Chondrocyte (in vitro differentiated cells): ENCODE measurements around the gene PHACTR1. TPM values are rescaled to one million over a fixed set of nuclear protein-coding genes. Genes with fewer than 3 reads are reported as not detected.

ENCODE experiments used
- DNase-seq: peaks from one replicate; pipeline ENCODE4 v3.0.0; 2021; ENCODE audit warnings: mixed read lengths, low spot score
- H3K27ac Mint-ChIP-seq: one replicate; pipeline ENCODE4 v1.8.0; 2021; ENCODE audit warnings: mild to moderate bottlenecking, moderate library complexity, mixed read lengths; ENCODE audit not compliant: unreplicated experiment
- H3K27me3 Mint-ChIP-seq: 2 replicates; pipeline ENCODE4 v1.8.0; 2021; ENCODE audit warnings: low read depth, mixed read lengths
- H3K36me3 Mint-ChIP-seq: 2 replicates; pipeline ENCODE4 v1.8.0; 2021; ENCODE audit warnings: low read depth, mixed read lengths
- H3K4me1 Mint-ChIP-seq: 2 replicates; pipeline ENCODE4 v1.8.0; 2021; ENCODE audit warnings: low read depth, mild to moderate bottlenecking, mixed read lengths
- H3K4me3 Mint-ChIP-seq: one replicate; pipeline ENCODE4 v1.8.0; 2021; ENCODE audit warnings: mild to moderate bottlenecking, moderate library complexity, mixed read lengths; ENCODE audit not compliant: unreplicated experiment
- H3K9me3 Mint-ChIP-seq: 2 replicates; pipeline ENCODE4 v1.8.0; 2021; ENCODE audit warnings: low read depth, mixed read lengths
- total RNA-seq: library from RNA; stranded (reverse); gene quantifications from 3 replicates; pipeline ENCODE4 v1.2.1, GENCODE V29; 2021
- TF ChIP-seq, protein P1 (sequence below): fragments of 200-600 bp; sonication (generic); IDR thresholded peaks from 2 replicates; pipeline ENCODE4 v1.5.0; 2021; ENCODE audit warnings: antibody characterized with exemption, mild to moderate bottlenecking, moderate library complexity

Gene PHACTR1
- total RNA-seq, 1 donor from 2014 or later, result 2.1 TPM

DNA sequence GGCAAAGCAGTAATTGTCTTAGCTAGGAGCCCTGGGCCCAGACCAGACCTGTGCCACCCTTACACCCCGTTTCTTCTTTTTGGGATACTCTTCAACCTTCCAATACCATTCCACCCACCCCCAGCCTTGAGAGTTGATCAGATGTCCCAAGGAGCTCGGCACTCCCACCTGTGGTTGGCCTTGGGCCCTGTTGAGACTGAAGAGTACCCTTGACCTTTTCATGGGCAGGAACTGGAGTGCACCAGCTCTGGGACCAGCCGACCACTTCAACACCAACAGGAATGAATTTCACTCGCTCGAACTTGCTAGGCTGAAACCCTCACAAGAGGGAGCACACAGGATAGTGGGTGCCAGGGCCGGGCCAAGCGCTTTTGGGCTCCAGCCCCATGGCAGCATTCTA, 273.6 kb downstream of the PHACTR1 start:
- no peak overlapping the region for H3K4me3 Mint-ChIP-seq
- TF ChIP-seq, protein P1, sequence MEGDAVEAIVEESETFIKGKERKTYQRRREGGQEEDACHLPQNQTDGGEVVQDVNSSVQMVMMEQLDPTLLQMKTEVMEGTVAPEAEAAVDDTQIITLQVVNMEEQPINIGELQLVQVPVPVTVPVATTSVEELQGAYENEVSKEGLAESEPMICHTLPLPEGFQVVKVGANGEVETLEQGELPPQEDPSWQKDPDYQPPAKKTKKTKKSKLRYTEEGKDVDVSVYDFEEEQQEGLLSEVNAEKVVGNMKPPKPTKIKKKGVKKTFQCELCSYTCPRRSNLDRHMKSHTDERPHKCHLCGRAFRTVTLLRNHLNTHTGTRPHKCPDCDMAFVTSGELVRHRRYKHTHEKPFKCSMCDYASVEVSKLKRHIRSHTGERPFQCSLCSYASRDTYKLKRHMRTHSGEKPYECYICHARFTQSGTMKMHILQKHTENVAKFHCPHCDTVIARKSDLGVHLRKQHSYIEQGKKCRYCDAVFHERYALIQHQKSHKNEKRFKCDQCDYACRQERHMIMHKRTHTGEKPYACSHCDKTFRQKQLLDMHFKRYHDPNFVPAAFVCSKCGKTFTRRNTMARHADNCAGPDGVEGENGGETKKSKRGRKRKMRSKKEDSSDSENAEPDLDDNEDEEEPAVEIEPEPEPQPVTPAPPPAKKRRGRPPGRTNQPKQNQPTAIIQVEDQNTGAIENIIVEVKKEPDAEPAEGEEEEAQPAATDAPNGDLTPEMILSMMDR, result no peak
- H3K9me3 Mint-ChIP-seq, result peaks cover 15% of the 10 kb centered on the region
- H3K27ac Mint-ChIP-seq, result no peak overlapping the region
- no peaks in the 10 kb centered on the region for H3K27me3 Mint-ChIP-seq
- no peak for DNase-seq
- H3K36me3 Mint-ChIP-seq, result peaks cover 1% of the 10 kb centered on the region
- no peaks in the 10 kb centered on the region for H3K4me1 Mint-ChIP-seq

DNA sequence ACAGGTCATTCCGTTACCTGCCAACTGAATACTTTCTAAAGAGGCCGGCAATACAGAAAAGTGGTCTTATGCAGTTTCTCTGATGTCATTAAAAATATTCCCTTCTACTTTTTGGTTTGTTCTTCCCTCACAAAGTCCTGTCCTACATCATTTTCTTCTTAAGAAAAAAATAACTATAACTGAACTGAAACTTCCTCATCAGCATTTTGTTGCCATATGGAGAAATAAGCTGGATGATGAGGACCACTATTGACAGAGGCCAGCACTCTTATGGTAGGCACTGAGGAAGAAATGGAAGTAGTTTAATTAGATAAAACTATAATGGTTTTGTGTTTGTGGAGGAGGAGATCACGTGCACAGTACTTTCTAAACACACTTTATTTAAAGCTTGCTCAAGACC, 274.9 kb downstream of the PHACTR1 start:
- DNase-seq, result no peak
- H3K36me3 Mint-ChIP-seq, result peaks cover 1% of the 10 kb centered on the region
- no peaks in the 10 kb centered on the region for H3K4me1 Mint-ChIP-seq
- H3K27ac Mint-ChIP-seq, result no peak overlapping the region
- no peak overlapping the region for H3K4me3 Mint-ChIP-seq
- H3K9me3 Mint-ChIP-seq, result peaks cover 15% of the 10 kb centered on the region
- no peaks in the 10 kb centered on the region for H3K27me3 Mint-ChIP-seq
- TF ChIP-seq, protein P1, result no peak

DNA sequence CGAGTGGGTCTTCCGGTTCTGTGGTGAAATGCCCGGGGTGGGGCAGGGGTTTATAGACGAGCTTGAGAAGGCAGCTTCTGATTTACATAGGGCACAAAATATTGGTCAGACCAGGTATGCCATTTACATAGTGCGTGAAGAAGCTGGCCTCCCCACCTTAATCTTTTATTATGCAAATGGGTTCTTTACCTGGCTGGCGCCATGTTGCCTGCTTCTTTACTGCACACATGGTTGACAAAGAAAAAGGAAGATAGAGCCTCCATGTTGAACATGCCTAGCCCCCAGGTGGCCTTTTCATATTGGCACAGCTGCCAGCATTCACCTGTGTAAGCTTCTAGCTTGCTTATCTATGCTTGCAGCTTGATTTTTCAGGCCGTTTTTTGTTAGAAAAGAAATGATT, 276.2 kb downstream of the PHACTR1 start:
- TF ChIP-seq, protein P1, result no peak
- Mint-ChIP-seq H3K27me3 (no peaks in the 10 kb centered on the region), H3K4me1 (no peaks in the 10 kb centered on the region), H3K36me3 (peaks cover 1% of the 10 kb centered on the region), H3K27ac (no peak overlapping the region), H3K9me3 (peaks cover 15% of the 10 kb centered on the region), H3K4me3 (no peak overlapping the region)
- no peak for DNase-seq

DNA sequence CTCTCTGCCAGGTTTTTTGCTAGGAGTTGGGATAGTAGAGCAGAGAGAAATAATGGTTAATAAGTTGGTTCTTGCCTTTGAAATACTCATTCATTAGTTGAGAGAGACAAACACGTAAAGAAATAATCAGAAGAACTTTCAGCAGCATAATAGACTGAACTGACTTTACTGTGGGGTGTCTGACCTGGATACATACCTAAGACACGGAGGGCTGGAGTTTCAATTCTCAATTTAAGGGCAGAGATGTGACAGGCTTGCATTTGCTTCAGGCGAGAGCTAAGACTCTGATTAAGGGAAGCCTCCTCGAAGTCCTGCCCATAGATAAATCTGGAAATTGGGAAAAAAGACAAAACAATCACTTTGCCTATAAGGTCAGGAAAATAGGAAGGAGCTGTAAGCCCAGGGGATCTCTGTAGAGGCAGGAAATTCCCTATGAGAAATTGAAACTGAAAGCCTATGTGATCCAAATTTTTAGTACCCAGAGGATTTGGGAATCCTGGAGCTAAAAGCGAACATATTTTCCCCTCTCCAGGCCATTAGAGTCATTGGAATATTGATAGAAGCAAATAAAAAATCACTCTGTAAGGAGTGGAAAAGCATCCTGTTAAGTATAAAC, 276.8 kb downstream of the PHACTR1 start:
- TF ChIP-seq, protein P1, result no peak
- H3K9me3 Mint-ChIP-seq, result peaks cover 15% of the 10 kb centered on the region
- no peaks in the 10 kb centered on the region for H3K27me3 Mint-ChIP-seq

DNA sequence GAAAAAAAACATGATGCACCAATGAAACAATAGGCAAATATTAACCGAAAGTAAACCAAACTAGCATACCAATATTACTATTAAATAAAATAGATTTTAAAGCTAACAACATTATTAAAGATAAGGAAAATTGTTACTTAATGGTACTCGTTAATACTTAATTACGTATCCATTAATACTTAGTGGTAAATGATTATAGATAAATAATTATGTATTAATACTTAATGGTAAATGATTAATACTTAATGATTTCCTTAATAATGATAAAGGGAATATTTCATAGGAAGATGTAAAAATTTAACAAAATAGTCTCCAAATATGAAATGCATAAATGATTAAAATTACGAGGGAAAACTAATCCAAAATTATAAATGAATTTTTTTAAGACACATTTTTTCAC, 278.9 kb downstream of the PHACTR1 start:
- Mint-ChIP-seq H3K4me1 (no peaks in the 10 kb centered on the region), H3K9me3 (peaks cover 14% of the 10 kb centered on the region), H3K27ac (no peak overlapping the region), H3K4me3 (no peak overlapping the region), H3K36me3 (peaks cover 1% of the 10 kb centered on the region), H3K27me3 (peaks cover 6% of the 10 kb centered on the region)
- no peak for DNase-seq
- TF ChIP-seq, protein P1, result no peak

More for the DNA sequence above, 276.8 kb downstream of the PHACTR1 start:
- DNase-seq, result no peak
- Mint-ChIP-seq H3K4me3 (no peak overlapping the region), H3K36me3 (peaks cover 1% of the 10 kb centered on the region), H3K4me1 (no peaks in the 10 kb centered on the region), H3K27ac (no peak overlapping the region)
